Trophoblast cell (in vitro differentiated cells and primary cell): ENCODE results near the gene HOXD1. TPM values are rescaled to one million over a fixed set of nuclear protein-coding genes. Genes with fewer than 3 reads are reported as not detected.

Experiments
- DNase-seq, 2 donors: peaks; one replicate each; pipeline ENCODE4 v3.0.0-alpha.2; 2016
- H2AFZ ChIP-seq: 2 replicates; pipeline ENCODE4 v1.6.1; 2013; ENCODE audit warnings: low read length, moderate library complexity, mild to moderate bottlenecking; ENCODE audit not compliant: insufficient read depth, poor library complexity
- H2AK5ac ChIP-seq: 2 replicates; pipeline ENCODE4 v1.6.1; 2013; ENCODE audit warnings: mild to moderate bottlenecking, low read length
- H2BK120ac ChIP-seq: 2 replicates; pipeline ENCODE4 v1.6.1; 2013; ENCODE audit warnings: low read length, mild to moderate bottlenecking, moderate library complexity; ENCODE audit not compliant: insufficient read depth, poor library complexity
- H2BK12ac ChIP-seq: 2 replicates; pipeline ENCODE4 v1.6.1; 2013; ENCODE audit warnings: mild to moderate bottlenecking, low read length, moderate library complexity
- H2BK5ac ChIP-seq: 2 replicates; pipeline ENCODE4 v1.6.1; 2013; ENCODE audit warnings: low read length, low read depth, moderate library complexity, mild to moderate bottlenecking; ENCODE audit not compliant: poor library complexity
- H3K14ac ChIP-seq: 2 replicates; pipeline ENCODE4 v1.6.1; 2013; ENCODE audit warnings: mild to moderate bottlenecking, low read length
- H3K18ac ChIP-seq: 2 replicates; pipeline ENCODE4 v1.6.1; 2013; ENCODE audit warnings: mild to moderate bottlenecking, low read length
- H3K23ac ChIP-seq: 2 replicates; pipeline ENCODE4 v1.6.1; 2013; ENCODE audit warnings: low read length
- H3K27ac ChIP-seq: 2 replicates; pipeline ENCODE4 v1.5.1; 2013; ENCODE audit warnings: low read depth, mild to moderate bottlenecking, inconsistent platforms, low read length, moderate library complexity
- H3K27me3 ChIP-seq: 2 replicates; pipeline ENCODE4 v1.6.1; 2013; ENCODE audit warnings: inconsistent platforms, mild to moderate bottlenecking, low read length, moderate library complexity; ENCODE audit not compliant: insufficient read depth
- H3K36me3 ChIP-seq, 2 experiments: 1 replicate in 1 of 2; 2 replicates in 1 of 2; pipeline ENCODE4 v1.6.1; 2013; ENCODE audit warnings: low read length in 2 of 2, mild to moderate bottlenecking in 2 of 2, moderate library complexity in 1 of 2; ENCODE audit not compliant: insufficient read depth in 2 of 2, control insufficient read depth in 1 of 2
- H3K4ac ChIP-seq: 2 replicates; pipeline ENCODE4 v1.6.1; 2013; ENCODE audit warnings: low read depth, mild to moderate bottlenecking, low read length, moderate library complexity
- H3K4me1 ChIP-seq, 2 experiments: 1 replicate in 1 of 2; 2 replicates in 1 of 2; pipeline ENCODE4 v1.6.1; 2013; ENCODE audit warnings: low read length in 2 of 2, mild to moderate bottlenecking in 2 of 2, moderate library complexity in 1 of 2; ENCODE audit not compliant: insufficient read depth in 2 of 2, control insufficient read depth in 1 of 2
- H3K4me2 ChIP-seq: 2 replicates; pipeline ENCODE4 v1.6.1; 2013; ENCODE audit warnings: inconsistent platforms, mild to moderate bottlenecking, low read length, moderate library complexity
- H3K4me3 ChIP-seq: 2 replicates; pipeline ENCODE4 v1.5.1; 2013; ENCODE audit warnings: mild to moderate bottlenecking, low read depth, low read length, inconsistent platforms
- H3K79me1 ChIP-seq: one replicate; pipeline ENCODE4 v1.6.1; 2013; ENCODE audit warnings: low read length
- H3K79me2 ChIP-seq: 2 replicates; pipeline ENCODE4 v1.6.1; 2013; ENCODE audit warnings: low read length, mild to moderate bottlenecking; ENCODE audit not compliant: control insufficient read depth, insufficient read depth, poor library complexity
- H3K9ac ChIP-seq: 2 replicates; pipeline ENCODE4 v1.6.1; 2013; ENCODE audit warnings: mild to moderate bottlenecking, low read length
- H3K9me3 ChIP-seq: 2 replicates; pipeline ENCODE4 v1.6.1; 2013; ENCODE audit warnings: low read depth, mild to moderate bottlenecking, control low read depth, inconsistent platforms, low read length; ENCODE audit not compliant: insufficient read depth
- H4K12ac ChIP-seq: 2 replicates; pipeline ENCODE4 v1.6.1; 2013; ENCODE audit warnings: low read depth, mild to moderate bottlenecking, low read length, moderate library complexity
- H4K8ac ChIP-seq: 2 replicates; pipeline ENCODE4 v1.6.1; 2013; ENCODE audit warnings: low read depth, mild to moderate bottlenecking, low read length, moderate library complexity
- H4K91ac ChIP-seq: one replicate; pipeline ENCODE4 v1.6.1; 2013; ENCODE audit warnings: low read depth, mild to moderate bottlenecking, low read length, moderate library complexity
- WGBS: extraction: QIAGEN DNeasy Blood & Tissue Kit; methylation state at CpG from one replicate; pipeline ENCODE4 v1.1.7; 2013; ENCODE audit warnings: missing lambda C conversion rate; ENCODE audit not compliant: insufficient read length, insufficient coverage; ENCODE audit errors: extremely low coverage; 5-methylcytosine and 5-hydroxymethylcytosine counted together
- polyA plus RNA-seq: library from polyadenylated mRNA; stranded (reverse); fragments of 200-250 nt; gene quantifications from 2 replicates; pipeline ENCODE4 v1.2.3, GENCODE V29; 2013

Gene HOXD1
- not detected in 2 replicates for polyA plus RNA-seq

- peaks cover 9 to 10% of the 10 kb centered on the region in 2 experiments for H3K4me1 ChIP-seq
- no peak within 1 kb of the TSS for H3K4ac ChIP-seq
- H4K12ac ChIP-seq: no peak within 1 kb of the TSS
- H4K8ac ChIP-seq: no peak within 1 kb of the TSS
- H4K91ac ChIP-seq: no peak within 1 kb of the TSS
- H3K36me3 ChIP-seq: no peaks in the 10 kb centered on the region
- H3K79me2 ChIP-seq: no peaks in the 10 kb centered on the region
- peaks cover 11% of the 10 kb centered on the region for H3K9me3 ChIP-seq
- peaks cover 51% of the 10 kb centered on the region for H3K27me3 ChIP-seq
- peak within 1 kb of the TSS; percentile 51 for H2AFZ ChIP-seq
- no peak within 1 kb of the TSS for H2BK5ac ChIP-seq
- peak in 1 of 2 donors; percentile 35 for DNase-seq
- no peaks in the 10 kb centered on the region for H3K79me1 ChIP-seq
- no peak within 1 kb of the TSS for H3K27ac ChIP-seq
- WGBS: no CpG with 5 or more reads among the region's 68 CpGs
- H3K14ac ChIP-seq: no peak within 1 kb of the TSS
- H3K4me3 ChIP-seq: peak within 1 kb of the TSS; percentile 49
- H3K4me2 ChIP-seq: peak within 1 kb of the TSS; percentile 48
- H3K9ac ChIP-seq: no peak within 1 kb of the TSS
- H2AK5ac ChIP-seq: no peak within 1 kb of the TSS
- H3K18ac ChIP-seq: no peak within 1 kb of the TSS
- no peak within 1 kb of the TSS for H2BK12ac ChIP-seq
- H2BK120ac ChIP-seq: no peak within 1 kb of the TSS
- H3K23ac ChIP-seq: no peak within 1 kb of the TSS
Measured at GRCh38 chr2:176187899-176188773, at the start of gene HOXD1. Gene HOXD1, plus strand, starts transcription at chr2:176188668. Its CDS starts 134 bp downstream, at chr2:176188802.

- H2BK5ac ChIP-seq: no peak overlapping the region
- no peak overlapping the region for H2AFZ ChIP-seq
- no peaks in the 10 kb centered on the region for H3K79me2 ChIP-seq
- WGBS: no CpG with 5 or more reads among the region's 28 CpGs
- H4K91ac ChIP-seq: no peak overlapping the region
- H3K23ac ChIP-seq: no peak overlapping the region
- H3K4ac ChIP-seq: no peak overlapping the region
- no peak overlapping the region for H4K8ac ChIP-seq
- H2BK12ac ChIP-seq: no peak overlapping the region
- peaks cover 5 to 6% of the 10 kb centered on the region in 2 experiments for H3K4me1 ChIP-seq
- no peak overlapping the region for H2BK120ac ChIP-seq
- H3K14ac ChIP-seq: no peak overlapping the region
- H2AK5ac ChIP-seq: no peak overlapping the region
- no peak overlapping the region for H3K27ac ChIP-seq
- H4K12ac ChIP-seq: no peak overlapping the region
- no peak for DNase-seq
- H3K18ac ChIP-seq: no peak overlapping the region
- peaks cover 8% of the 10 kb centered on the region for H3K9me3 ChIP-seq
- H3K79me1 ChIP-seq: peaks cover 2% of the 10 kb centered on the region
- H3K4me2 ChIP-seq: no peak overlapping the region
- H3K9ac ChIP-seq: no peak overlapping the region
- peaks cover 59% of the 10 kb centered on the region for H3K27me3 ChIP-seq
- H3K4me3 ChIP-seq: no peak overlapping the region
- no peaks in the 10 kb centered on the region for H3K36me3 ChIP-seq
Measured at GRCh38 chr2:176138923-176139660, 49.4 kb upstream of the HOXD1 start.

- Histone ChIP-seq H3K4me2 (peak overlapping the region; percentile 75), H2BK120ac (no peak overlapping the region), H2AK5ac (no peak overlapping the region), H3K14ac (no peak overlapping the region), H3K4me1 (peaks cover 5 to 6% of the 10 kb centered on the region in 2 experiments), H3K36me3 (no peaks in the 10 kb centered on the region), H3K9ac (no peak overlapping the region), H3K23ac (no peak overlapping the region), H3K79me1 (peaks cover 2% of the 10 kb centered on the region), H2BK5ac (no peak overlapping the region), H2AFZ (peak overlapping the region; percentile 65), H3K9me3 (peaks cover 8% of the 10 kb centered on the region), H3K27me3 (peaks cover 53% of the 10 kb centered on the region), H2BK12ac (no peak overlapping the region), H3K4ac (no peak overlapping the region), H4K12ac (no peak overlapping the region), H3K27ac (no peak overlapping the region), H3K18ac (no peak overlapping the region), H4K8ac (peak overlapping the region; percentile 25), H4K91ac (no peak overlapping the region), H3K79me2 (no peaks in the 10 kb centered on the region), H3K4me3 (no peak overlapping the region)
- no peak for DNase-seq
- WGBS: no CpG with 5 or more reads among the region's 41 CpGs
Measured at GRCh38 chr2:176139661-176140512, 48.6 kb upstream of the HOXD1 start.
